Measurements from ENCODE around the gene ELF4.
A peak's percentile ranks its signal among the peaks of the same experiment; 100 is the strongest.

DNA sequence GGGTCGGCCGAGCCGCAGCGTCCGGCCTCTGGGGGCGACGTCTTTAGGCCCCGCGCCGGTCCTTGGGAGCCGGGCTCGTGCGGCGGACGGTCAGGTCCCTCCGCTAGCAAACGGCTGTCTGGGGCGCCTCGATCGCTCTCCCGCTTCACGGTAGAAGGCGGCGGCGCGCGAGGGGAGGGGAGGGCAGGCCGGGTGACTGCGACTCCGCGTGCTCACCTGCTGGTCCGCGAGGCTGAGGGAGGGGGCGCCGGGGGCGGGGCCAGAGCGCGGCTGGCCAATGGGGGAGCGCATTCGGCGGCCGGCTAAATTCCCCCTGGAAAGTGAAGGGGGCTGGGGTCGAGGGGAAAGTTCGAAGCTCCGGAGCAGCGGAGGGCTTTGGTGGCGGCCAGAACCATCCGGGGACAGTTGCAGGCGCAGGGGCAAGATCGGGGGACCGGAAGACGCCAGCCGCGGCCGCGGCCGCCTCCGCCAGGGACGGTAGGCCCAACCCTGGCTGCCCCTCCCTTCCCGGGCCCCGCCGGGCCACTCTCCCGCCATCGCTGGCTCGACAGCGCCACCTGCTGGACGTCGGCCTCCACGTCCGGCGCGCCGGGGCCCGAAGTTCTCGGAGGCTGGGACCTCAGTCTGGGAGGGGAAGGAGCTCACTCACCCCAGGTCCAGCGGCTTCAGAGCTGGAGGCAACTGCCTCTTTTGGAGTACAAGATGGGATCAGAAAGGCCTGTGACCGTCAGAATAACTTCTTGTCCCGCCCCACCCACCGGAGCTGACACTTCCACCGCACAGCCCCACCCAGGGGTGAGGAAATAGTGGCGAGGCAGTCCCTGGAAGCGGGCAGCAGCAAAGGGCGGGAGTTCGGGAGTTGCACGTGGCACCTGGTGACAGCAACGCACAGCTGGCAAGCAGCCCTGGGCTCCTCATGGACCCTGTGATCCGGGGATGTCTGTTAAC is 49.9 kb downstream of the ELF4 start:
- TF ChIP-seq, protein P1, sequence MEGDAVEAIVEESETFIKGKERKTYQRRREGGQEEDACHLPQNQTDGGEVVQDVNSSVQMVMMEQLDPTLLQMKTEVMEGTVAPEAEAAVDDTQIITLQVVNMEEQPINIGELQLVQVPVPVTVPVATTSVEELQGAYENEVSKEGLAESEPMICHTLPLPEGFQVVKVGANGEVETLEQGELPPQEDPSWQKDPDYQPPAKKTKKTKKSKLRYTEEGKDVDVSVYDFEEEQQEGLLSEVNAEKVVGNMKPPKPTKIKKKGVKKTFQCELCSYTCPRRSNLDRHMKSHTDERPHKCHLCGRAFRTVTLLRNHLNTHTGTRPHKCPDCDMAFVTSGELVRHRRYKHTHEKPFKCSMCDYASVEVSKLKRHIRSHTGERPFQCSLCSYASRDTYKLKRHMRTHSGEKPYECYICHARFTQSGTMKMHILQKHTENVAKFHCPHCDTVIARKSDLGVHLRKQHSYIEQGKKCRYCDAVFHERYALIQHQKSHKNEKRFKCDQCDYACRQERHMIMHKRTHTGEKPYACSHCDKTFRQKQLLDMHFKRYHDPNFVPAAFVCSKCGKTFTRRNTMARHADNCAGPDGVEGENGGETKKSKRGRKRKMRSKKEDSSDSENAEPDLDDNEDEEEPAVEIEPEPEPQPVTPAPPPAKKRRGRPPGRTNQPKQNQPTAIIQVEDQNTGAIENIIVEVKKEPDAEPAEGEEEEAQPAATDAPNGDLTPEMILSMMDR (conservative IDR thresholded peaks at IDR 0.05; ENCODE audit: low read length) = peak; percentile 65
- no peak for TF ChIP-seq EZH2phosphoT487 (IDR thresholded peaks at IDR 0.05; ENCODE audit: borderline replicate concordance)
